SK-N-SH treated with all-trans-retinoic acid at 6 μM for 48 hours (cell line): ENCODE measurements around the gene NREP.

Experiments used
- ATAC-seq: fragments of 200-7000 bp; cut with Tn5 transposase; 3 replicates; pipeline ENCODE4 v1.9.1; 2020; ENCODE audit warnings: mild to moderate bottlenecking, moderate library complexity
- ARNTL ChIP-seq: fragments of 450-650 bp; formaldehyde crosslinking; IDR thresholded peaks from 2 replicates; pipeline ENCODE4 v1.5.0; 2020; ENCODE audit warnings: low read depth, mild to moderate bottlenecking, moderate library complexity, borderline replicate concordance
- BACH2 ChIP-seq: fragments of 250-450 bp; sonication (Bioruptor Pico); IDR thresholded peaks from 2 replicates; pipeline ENCODE4 v1.9.0; 2021; ENCODE audit warnings: mild to moderate bottlenecking, borderline replicate concordance
- CREB5 ChIP-seq: fragments of 250-450 bp; sonication (Bioruptor Pico); IDR thresholded peaks from 2 replicates; pipeline ENCODE4 v1.5.1; 2020; ENCODE audit warnings: low read depth, mild to moderate bottlenecking, moderate library complexity
- CSDC2 ChIP-seq: fragments of 250-450 bp; sonication (Bioruptor Pico); IDR thresholded peaks from 2 replicates; pipeline ENCODE4 v1.5.0; 2020; ENCODE audit warnings: mild to moderate bottlenecking, moderate library complexity
- CSRNP3 ChIP-seq: fragments of 250-450 bp; sonication (Bioruptor Pico); IDR thresholded peaks from 2 replicates; pipeline ENCODE4 v1.5.1; 2021; ENCODE audit warnings: mild to moderate bottlenecking, moderate library complexity
- ESRRG ChIP-seq: fragments of 250-450 bp; sonication (Bioruptor Pico); IDR thresholded peaks from 2 replicates; pipeline ENCODE4 v1.6.1; 2021; ENCODE audit warnings: mild to moderate bottlenecking
- GLIS3 ChIP-seq: fragments of 250-450 bp; sonication (Bioruptor Pico); IDR thresholded peaks from 2 replicates; pipeline ENCODE4 v1.5.0; 2020; ENCODE audit warnings: mild to moderate bottlenecking, moderate library complexity
- ISL1 ChIP-seq: fragments of 250-450 bp; sonication (Bioruptor Pico); IDR thresholded peaks from 2 replicates; pipeline ENCODE4 v2.1.2; 2022; ENCODE audit warnings: mild to moderate bottlenecking, moderate library complexity
- OSR1 ChIP-seq: fragments of 250-450 bp; sonication (Bioruptor Pico); IDR thresholded peaks from 2 replicates; pipeline ENCODE4 v1.8.0; 2022; ENCODE audit warnings: moderate library complexity, mild to moderate bottlenecking, inconsistent platforms
- PPARA ChIP-seq: fragments of 250-450 bp; sonication (Bioruptor Pico); IDR thresholded peaks from 2 replicates; pipeline ENCODE4 v1.5.0; 2020; ENCODE audit warnings: mild to moderate bottlenecking, borderline replicate concordance
- RARB ChIP-seq: fragments of 250-450 bp; sonication (Bioruptor Pico); IDR thresholded peaks from 2 replicates; pipeline ENCODE4 v1.8.0; 2021; ENCODE audit warnings: mild to moderate bottlenecking, moderate library complexity
- SNAI2 ChIP-seq: fragments of 250-450 bp; sonication (Bioruptor Pico); IDR thresholded peaks from 2 replicates; pipeline ENCODE4 v1.5.0; 2020; ENCODE audit warnings: mild to moderate bottlenecking, moderate library complexity
- TCF4 ChIP-seq: fragments of 250-450 bp; sonication (Bioruptor Pico); IDR thresholded peaks from 2 replicates; pipeline ENCODE4 v1.8.0; 2021; ENCODE audit warnings: mild to moderate bottlenecking, moderate library complexity, borderline replicate concordance
- TOX ChIP-seq: fragments of 250-450 bp; sonication (Bioruptor Pico); IDR thresholded peaks from 2 replicates; pipeline ENCODE4 v1.8.0; 2021; ENCODE audit warnings: mild to moderate bottlenecking, moderate library complexity, borderline replicate concordance
- ZC3H10 ChIP-seq: fragments of 250-450 bp; sonication (Bioruptor Pico); IDR thresholded peaks from 2 replicates; pipeline ENCODE4 v1.5.1; 2021; ENCODE audit warnings: mild to moderate bottlenecking, moderate library complexity
- ZFP3 ChIP-seq: fragments of 250-450 bp; sonication (Bioruptor Pico); IDR thresholded peaks from 2 replicates; pipeline ENCODE4 v1.5.0; 2020; ENCODE audit warnings: mild to moderate bottlenecking, moderate library complexity
- ZFP30 ChIP-seq: fragments of 450-650 bp; formaldehyde crosslinking; IDR thresholded peaks from 2 replicates; pipeline ENCODE4 v1.5.0; 2022; ENCODE audit warnings: mild to moderate bottlenecking, moderate library complexity
- ZNF565 ChIP-seq: fragments of 450-650 bp; formaldehyde crosslinking; conservative IDR thresholded peaks from 2 replicates; pipeline ENCODE4 v1.5.0; 2020; ENCODE audit warnings: low read depth, mild to moderate bottlenecking, moderate library complexity
- ZNF70 ChIP-seq: fragments of 450-650 bp; formaldehyde crosslinking; IDR thresholded peaks from 2 replicates; pipeline ENCODE4 v1.5.0; 2020; ENCODE audit warnings: mild to moderate bottlenecking, moderate library complexity
- TF ChIP-seq, protein P1 (sequence below): fragments of 250-450 bp; sonication (Bioruptor Pico); IDR thresholded peaks from 2 replicates; pipeline ENCODE4 v1.8.0; 2021; ENCODE audit warnings: low read depth, mild to moderate bottlenecking, moderate library complexity, borderline replicate concordance
- TF ChIP-seq, protein P2 (sequence below): fragments of 250-450 bp; sonication (Bioruptor Pico); IDR thresholded peaks from 2 replicates; pipeline ENCODE4 v1.5.0; 2020; ENCODE audit warnings: mild to moderate bottlenecking, moderate library complexity

Gene NREP

GRCh38 chr5:111707630-111708164, 49.3 kb downstream of the NREP start:
- no peak for ATAC-seq
- TF ChIP-seq GLIS3 (CRISPR knock-in tag), result no peak
- no peak for TF ChIP-seq PPARA (CRISPR knock-in tag)
- TF ChIP-seq SNAI2 (CRISPR knock-in tag), result no peak

GRCh38 chr5:111706345-111706744, 50.6 kb downstream of the NREP start:
- TF ChIP-seq ZNF70 (CRISPR knock-in tag), result no peak
- TF ChIP-seq ARNTL (CRISPR knock-in tag), result no peak
- TF ChIP-seq ZC3H10, result no peak
- no peak for TF ChIP-seq ZFP30 (CRISPR knock-in tag)
- no peak for TF ChIP-seq ZNF565 (CRISPR knock-in tag)
- TF ChIP-seq ISL1 (CRISPR knock-in tag), result no peak
- TF ChIP-seq RARB (CRISPR knock-in tag), result no peak
- no peak for TF ChIP-seq ESRRG (CRISPR knock-in tag)
- ATAC-seq, result no peak

- no peak for ATAC-seq
Measured at GRCh38 chr5:111704452-111705085, 52.4 kb downstream of the NREP start.

GRCh38 chr5:111703662-111704061, 53.3 kb downstream of the NREP start:
- no peak for ATAC-seq
- TF ChIP-seq CREB5 (CRISPR knock-in tag), result no peak
- no peak for TF ChIP-seq OSR1 (CRISPR knock-in tag)
- TF ChIP-seq PPARA (CRISPR knock-in tag), result no peak
- TF ChIP-seq, protein P1, sequence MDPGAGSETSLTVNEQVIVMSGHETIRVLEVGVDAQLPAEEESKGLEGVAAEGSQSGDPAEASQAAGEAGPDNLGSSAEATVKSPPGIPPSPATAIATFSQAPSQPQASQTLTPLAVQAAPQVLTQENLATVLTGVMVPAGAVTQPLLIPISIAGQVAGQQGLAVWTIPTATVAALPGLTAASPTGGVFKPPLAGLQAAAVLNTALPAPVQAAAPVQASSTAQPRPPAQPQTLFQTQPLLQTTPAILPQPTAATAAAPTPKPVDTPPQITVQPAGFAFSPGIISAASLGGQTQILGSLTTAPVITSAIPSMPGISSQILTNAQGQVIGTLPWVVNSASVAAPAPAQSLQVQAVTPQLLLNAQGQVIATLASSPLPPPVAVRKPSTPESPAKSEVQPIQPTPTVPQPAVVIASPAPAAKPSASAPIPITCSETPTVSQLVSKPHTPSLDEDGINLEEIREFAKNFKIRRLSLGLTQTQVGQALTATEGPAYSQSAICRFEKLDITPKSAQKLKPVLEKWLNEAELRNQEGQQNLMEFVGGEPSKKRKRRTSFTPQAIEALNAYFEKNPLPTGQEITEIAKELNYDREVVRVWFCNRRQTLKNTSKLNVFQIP (CRISPR knock-in tag), result no peak
- TF ChIP-seq ZNF70 (CRISPR knock-in tag), result no peak
- TF ChIP-seq TOX (CRISPR knock-in tag), result no peak
- TF ChIP-seq ISL1 (CRISPR knock-in tag), result no peak
- no peak for TF ChIP-seq ZNF565 (CRISPR knock-in tag)

More at GRCh38 chr5:111704452-111705085, 52.4 kb downstream of the NREP start:
- TF ChIP-seq ZC3H10 (no peak), PPARA (CRISPR knock-in tag) (no peak), CSRNP3 (CRISPR knock-in tag) (no peak), OSR1 (CRISPR knock-in tag) (no peak), ZFP3 (CRISPR knock-in tag) (no peak), GLIS3 (CRISPR knock-in tag) (no peak), CSDC2 (CRISPR knock-in tag) (no peak), ISL1 (CRISPR knock-in tag) (no peak), RARB (CRISPR knock-in tag) (no peak), CREB5 (CRISPR knock-in tag) (no peak), TOX (CRISPR knock-in tag) (no peak), ZFP30 (CRISPR knock-in tag) (no peak), ESRRG (CRISPR knock-in tag) (no peak), TCF4 (CRISPR knock-in tag) (no peak), ZNF70 (CRISPR knock-in tag) (no peak), ARNTL (CRISPR knock-in tag) (no peak), BACH2 (no peak), SNAI2 (CRISPR knock-in tag) (no peak), ZNF565 (CRISPR knock-in tag) (no peak)
- TF ChIP-seq, protein P2, sequence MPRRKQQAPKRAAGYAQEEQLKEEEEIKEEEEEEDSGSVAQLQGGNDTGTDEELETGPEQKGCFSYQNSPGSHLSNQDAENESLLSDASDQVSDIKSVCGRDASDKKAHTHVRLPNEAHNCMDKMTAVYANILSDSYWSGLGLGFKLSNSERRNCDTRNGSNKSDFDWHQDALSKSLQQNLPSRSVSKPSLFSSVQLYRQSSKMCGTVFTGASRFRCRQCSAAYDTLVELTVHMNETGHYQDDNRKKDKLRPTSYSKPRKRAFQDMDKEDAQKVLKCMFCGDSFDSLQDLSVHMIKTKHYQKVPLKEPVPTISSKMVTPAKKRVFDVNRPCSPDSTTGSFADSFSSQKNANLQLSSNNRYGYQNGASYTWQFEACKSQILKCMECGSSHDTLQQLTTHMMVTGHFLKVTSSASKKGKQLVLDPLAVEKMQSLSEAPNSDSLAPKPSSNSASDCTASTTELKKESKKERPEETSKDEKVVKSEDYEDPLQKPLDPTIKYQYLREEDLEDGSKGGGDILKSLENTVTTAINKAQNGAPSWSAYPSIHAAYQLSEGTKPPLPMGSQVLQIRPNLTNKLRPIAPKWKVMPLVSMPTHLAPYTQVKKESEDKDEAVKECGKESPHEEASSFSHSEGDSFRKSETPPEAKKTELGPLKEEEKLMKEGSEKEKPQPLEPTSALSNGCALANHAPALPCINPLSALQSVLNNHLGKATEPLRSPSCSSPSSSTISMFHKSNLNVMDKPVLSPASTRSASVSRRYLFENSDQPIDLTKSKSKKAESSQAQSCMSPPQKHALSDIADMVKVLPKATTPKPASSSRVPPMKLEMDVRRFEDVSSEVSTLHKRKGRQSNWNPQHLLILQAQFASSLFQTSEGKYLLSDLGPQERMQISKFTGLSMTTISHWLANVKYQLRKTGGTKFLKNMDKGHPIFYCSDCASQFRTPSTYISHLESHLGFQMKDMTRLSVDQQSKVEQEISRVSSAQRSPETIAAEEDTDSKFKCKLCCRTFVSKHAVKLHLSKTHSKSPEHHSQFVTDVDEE (CRISPR knock-in tag), result no peak
